K562 (cell line): ENCODE measurements around the gene ZNF521. TPM values are rescaled to one million over a fixed set of nuclear protein-coding genes. Genes with fewer than 3 reads are reported as not detected.

Experiments used
- ATF1 ChIP-seq, 2 experiments: fragments of 450-650 bp in 1 of 2; IDR thresholded peaks; 2 replicates each; pipeline ENCODE4 v1.6.1; 2016; ENCODE audit warnings: missing compliant biosample characterization in 1 of 2, missing genetic modification characterization in 1 of 2
- EHMT2 ChIP-seq: fragments of 450-650 bp; IDR thresholded peaks from 2 replicates; pipeline ENCODE4 v1.6.1; 2018; ENCODE audit warnings: antibody characterized with exemption
- FOSL1 ChIP-seq: fragments of 200-800 bp; sonication (Bioruptor generic); conservative IDR thresholded peaks from 2 replicates; pipeline ENCODE4 v1.6.1; 2016; ENCODE audit warnings: missing genetic modification characterization, missing compliant biosample characterization
- GATA2 ChIP-seq: sonication (generic); formaldehyde crosslinking; IDR thresholded peaks from 2 replicates; pipeline ENCODE4 v1.4.0; 2020; ENCODE audit warnings: mild to moderate bottlenecking, missing genetic modification reagents
- HNRNPL ChIP-seq: fragments of 200-400 bp; formaldehyde crosslinking; IDR thresholded peaks from 2 replicates; pipeline ENCODE4 v1.6.1; 2017; ENCODE audit warnings: low read depth, mild to moderate bottlenecking, low read length
- ILF3 ChIP-seq: fragments of 450-650 bp; IDR thresholded peaks from 2 replicates; pipeline ENCODE4 v1.6.1; 2018; ENCODE audit warnings: antibody characterized with exemption, mild to moderate bottlenecking, moderate library complexity, borderline replicate concordance
- IRF1 ChIP-seq: sonication (generic); formaldehyde crosslinking; IDR thresholded peaks from 2 replicates; pipeline ENCODE4 v1.8.0; 2022; ENCODE audit warnings: missing genetic modification reagents, mild to moderate bottlenecking, borderline replicate concordance
- KLF13 ChIP-seq: fragments of 450-650 bp; IDR thresholded peaks from 2 replicates; pipeline ENCODE4 v1.6.1; 2016; ENCODE audit warnings: missing genetic modification characterization, low read depth, mild to moderate bottlenecking, missing compliant biosample characterization, moderate library complexity, borderline replicate concordance
- MECOM ChIP-seq: fragments of 250-450 bp; sonication (Bioruptor Pico); IDR thresholded peaks from 2 replicates; pipeline ENCODE4 v1.8.0; 2022; ENCODE audit warnings: inconsistent platforms
- MNT ChIP-seq, 2 experiments: fragments of 450-650 bp; conservative IDR thresholded peaks; 2 replicates each; pipeline ENCODE4 v1.6.1; 2017; ENCODE audit warnings: mild to moderate bottlenecking in 2 of 2, moderate library complexity in 2 of 2
- NCOR1 ChIP-seq: fragments of 450-650 bp; IDR thresholded peaks from 2 replicates; pipeline ENCODE4 v1.6.1; 2016; ENCODE audit warnings: mild to moderate bottlenecking, moderate library complexity
- PML ChIP-seq: IDR thresholded peaks from 2 replicates; pipeline ENCODE4 v1.6.1; 2012; ENCODE audit warnings: low read length, inconsistent platforms
- POLR2AphosphoS2 ChIP-seq: IDR thresholded peaks from 2 replicates; pipeline ENCODE4 v1.6.1; 2012; ENCODE audit warnings: low read length, improper control_type of control experiment
- SP2 ChIP-seq: IDR thresholded peaks from 2 replicates; pipeline ENCODE4 v1.6.1; 2011; ENCODE audit warnings: mild to moderate bottlenecking, low read depth, low read length, moderate library complexity; ENCODE audit not compliant: poor library complexity, severe bottlenecking; ENCODE audit errors: extremely low read depth
- SRSF9 ChIP-seq: fragments of 200-400 bp; formaldehyde crosslinking; IDR thresholded peaks from 2 replicates; pipeline ENCODE4 v1.6.1; 2017; ENCODE audit warnings: low read depth, low read length, borderline replicate concordance
- ZNF277 ChIP-seq: fragments of 250-450 bp; sonication (Bioruptor Pico); IDR thresholded peaks from 2 replicates; pipeline ENCODE4 v1.8.0; 2022; ENCODE audit warnings: inconsistent platforms, mild to moderate bottlenecking, moderate library complexity, borderline replicate concordance
- ZNF280B ChIP-seq: fragments of 250-450 bp; sonication (Bioruptor Pico); IDR thresholded peaks from 2 replicates; pipeline ENCODE4 v1.5.1; 2021; ENCODE audit warnings: mild to moderate bottlenecking
- ZNF436 ChIP-seq: fragments of 250-450, 450-650 bp; sonication (Bioruptor Pico); formaldehyde crosslinking; IDR thresholded peaks from 2 replicates; pipeline ENCODE4 v1.7.0; 2020; ENCODE audit warnings: mild to moderate bottlenecking
- polyA plus RNA-seq, 8 experiments: library from polyadenylated mRNA; depleted of rRNA in 4 of 8; stranded (reverse) in 5 of 8; unstranded in 3 of 8; fragments of >200 nt; fragmentation: Nextera tagmentation in 2 of 8; fragmentation: Illumina TruSeq in 1 of 8; extraction: Ambion mirVana in 2 of 8; extraction: Trizol in 1 of 8; gene quantifications; 2 replicates each; pipeline versions ENCODE4 v1.2.1 to v1.2.3, GENCODE V29; 2011 to 2014; ENCODE audit warnings: inconsistent platforms in 1 of 8, missing spikeins in 1 of 8
- total RNA-seq, 7 experiments: library from RNA; depleted of rRNA in 6 of 7; stranded (reverse); fragments of >200 nt in 6 of 7; fragmentation: Illumina TruSeq in 2 of 7; extraction: Trizol in 2 of 7; gene quantifications; 2 replicates each; pipeline versions ENCODE4 v1.2.1 to v1.2.3, GENCODE V29; 2011 to 2021; ENCODE audit warnings: low replicate concordance in 1 of 7
- TF ChIP-seq, protein P1 (sequence below): fragments of 450-650 bp; IDR thresholded peaks from 2 replicates; pipeline ENCODE4 v1.6.1; 2016; ENCODE audit warnings: low read depth, mild to moderate bottlenecking, moderate library complexity

The ZNF521 gene
- total and polyA plus RNA-seq, 9 of the 15 experiments (the other 6 are each of a cell fraction or from before 2014, with no cell fraction given): 1.2 to 5.8 (median 1.6) TPM

- no peak for TF ChIP-seq SRSF9
- no peak for TF ChIP-seq KLF13 (tag)
- no peak for TF ChIP-seq ZNF280B (CRISPR knock-in tag)
- TF ChIP-seq FOSL1: peak; percentile 64
- TF ChIP-seq IRF1 (CRISPR knock-in tag): no peak
- TF ChIP-seq POLR2AphosphoS2: no peak
- TF ChIP-seq ZNF277 (CRISPR knock-in tag): no peak
- TF ChIP-seq ATF1 (CRISPR knock-in tag; IDR thresholded peaks at IDR 0.05): no peak
- TF ChIP-seq ATF1 (tag; IDR thresholded peaks at IDR 0.05): no peak
- 0 out of 2 replicates have a peak, but pooled peaks have one; percentile 20 for TF ChIP-seq MECOM (CRISPR knock-in tag)
- TF ChIP-seq HNRNPL: no peak
- no peak for TF ChIP-seq ZNF436
- no peak for TF ChIP-seq ILF3
- peak; percentile 79 for TF ChIP-seq NCOR1
- no peak for TF ChIP-seq EHMT2
- TF ChIP-seq, protein P1, sequence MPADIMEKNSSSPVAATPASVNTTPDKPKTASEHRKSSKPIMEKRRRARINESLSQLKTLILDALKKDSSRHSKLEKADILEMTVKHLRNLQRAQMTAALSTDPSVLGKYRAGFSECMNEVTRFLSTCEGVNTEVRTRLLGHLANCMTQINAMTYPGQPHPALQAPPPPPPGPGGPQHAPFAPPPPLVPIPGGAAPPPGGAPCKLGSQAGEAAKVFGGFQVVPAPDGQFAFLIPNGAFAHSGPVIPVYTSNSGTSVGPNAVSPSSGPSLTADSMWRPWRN: peak; percentile 53; the same call in 1 of the 2 replicates
- peak; percentile 86 for TF ChIP-seq GATA2
- no peak for TF ChIP-seq SP2
- TF ChIP-seq PML: peak; percentile 72
- TF ChIP-seq MNT (conservative IDR thresholded peaks at IDR 0.05): 0 out of 4 replicates have a peak, but pooled peaks of 1 of the 2 experiments have one; percentile 34
Measured at GRCh38 chr18:25223211-25223610, 128.8 kb downstream of the ZNF521 start (continued).
